ENCODE data around the gene CHRM2.

The CHRM2 gene

DNA sequence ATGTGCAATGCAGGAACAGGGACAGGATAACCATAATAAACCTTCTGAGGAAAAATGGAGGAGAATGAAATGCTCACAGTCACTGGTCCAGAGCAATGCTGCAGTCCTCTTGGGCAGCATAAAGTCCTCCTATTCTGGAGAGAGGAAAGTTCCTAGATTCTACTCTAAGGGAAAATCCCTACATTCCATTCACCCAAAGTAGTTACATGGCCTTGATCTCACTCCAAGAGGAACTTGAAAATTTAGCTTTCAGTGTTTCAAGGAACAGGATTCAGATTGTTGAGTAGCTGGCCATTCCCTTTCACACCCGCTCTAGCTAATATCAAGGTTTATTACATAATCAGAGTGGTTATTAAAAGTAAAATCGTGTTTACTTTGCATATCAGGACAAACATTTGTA lies 168.3 kb downstream of the CHRM2 start:
- DNase-seq = no peak

DNA sequence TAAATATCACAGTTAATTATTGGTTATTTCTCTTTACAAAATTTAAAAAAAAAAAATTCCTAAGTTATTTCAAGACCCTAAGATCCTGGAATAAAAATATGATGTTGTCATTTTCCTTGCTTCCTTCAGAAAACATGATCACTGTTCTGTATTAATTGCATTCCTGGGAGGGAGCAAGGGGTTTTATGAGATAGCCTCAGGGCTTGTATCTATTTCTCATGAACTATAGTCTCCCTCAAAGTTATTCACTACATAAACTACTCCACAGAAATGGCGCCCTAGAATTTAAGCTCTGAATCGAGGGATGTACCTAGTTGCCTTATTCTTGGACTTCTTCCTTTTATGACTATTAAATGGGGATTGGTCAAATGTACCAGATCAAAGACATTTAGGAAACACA lies 170.3 kb downstream of the CHRM2 start:
- DNase-seq = no peak

DNA sequence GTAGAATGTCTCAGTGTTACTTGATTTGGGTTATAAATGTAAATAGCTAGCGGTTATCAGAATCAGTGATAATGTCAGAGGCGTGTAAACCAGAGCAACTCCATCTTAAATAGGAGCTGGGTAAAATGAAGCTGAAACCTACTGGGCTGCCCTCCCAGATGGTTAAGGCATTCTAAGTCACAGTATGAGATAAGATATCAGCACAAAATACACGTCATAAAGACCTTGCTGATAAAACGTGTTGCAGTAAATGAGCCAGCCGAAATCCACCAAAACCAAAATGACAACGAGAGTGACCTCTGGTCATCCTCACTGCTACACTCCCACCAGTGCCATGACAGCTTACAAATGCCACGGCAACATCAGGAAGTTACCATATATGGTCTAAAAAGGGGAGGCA lies 172.3 kb downstream of the CHRM2 start:
- no peak for DNase-seq

DNA sequence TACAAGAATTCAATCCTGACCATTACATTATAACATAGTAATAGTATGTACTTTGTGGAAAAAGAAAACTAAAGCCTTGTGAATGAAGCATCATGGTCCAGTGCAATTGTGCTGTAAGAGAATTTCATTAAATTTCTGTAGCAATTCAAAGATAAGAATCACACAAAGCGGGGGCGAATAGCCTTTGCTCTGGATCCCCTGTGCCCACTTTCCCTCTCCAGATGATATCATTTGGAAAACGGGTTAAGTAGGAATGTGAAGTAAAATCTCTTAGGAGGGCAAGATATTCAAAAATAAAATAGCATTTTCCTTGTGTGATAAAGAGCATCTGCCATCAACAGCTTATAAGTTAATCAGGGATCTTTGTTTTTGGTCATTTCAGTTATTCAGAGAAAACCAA lies 177.1 kb downstream of the CHRM2 start:
- no peak for DNase-seq

DNA sequence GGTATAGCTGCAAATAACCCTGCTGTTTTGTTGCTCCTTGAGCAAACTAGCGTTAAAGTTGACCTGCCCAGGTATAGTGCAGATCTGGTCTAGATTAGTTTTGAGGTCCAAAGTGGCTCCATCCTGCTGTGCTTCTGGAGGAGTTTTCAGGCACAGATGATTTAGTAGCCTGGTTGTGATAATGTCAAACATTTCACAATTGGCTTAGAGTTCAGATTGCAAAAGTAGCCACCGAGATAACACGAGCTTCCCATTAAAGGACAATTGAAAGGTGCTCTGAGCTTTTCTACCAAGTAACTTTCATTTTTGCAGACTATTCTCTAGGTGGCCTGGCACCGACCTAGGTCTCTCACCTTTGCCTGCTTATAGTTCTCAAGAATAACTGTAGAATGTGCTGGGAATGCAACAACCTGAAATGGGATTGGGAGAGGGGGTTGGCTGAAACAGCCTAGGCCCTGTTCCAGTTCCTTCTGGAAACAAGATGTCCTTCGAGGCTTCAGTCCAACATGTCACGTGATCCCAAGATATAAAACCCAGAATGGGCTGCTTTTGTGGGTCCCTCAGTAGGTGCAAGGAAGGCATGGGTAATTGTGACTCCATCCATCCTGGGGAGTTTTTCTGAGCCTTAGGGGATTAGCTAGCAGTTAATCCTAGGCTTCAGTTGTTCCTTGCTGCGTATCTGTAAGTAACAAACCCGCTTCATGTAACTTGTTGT lies 201.0 kb downstream of the CHRM2 start:
- DNase-seq = no peak

All from activated effector memory CD4-positive, alpha-beta T cell treated with anti-CD3 and anti-CD28 coated beads, Interleukin-2, amount 50 U/mL, for 16 hours (primary cell).